ENCODE measurements around the gene SPRR4. TPM values are rescaled to one million over a fixed set of nuclear protein-coding genes. Genes with fewer than 3 reads are reported as not detected.

The SPRR4 gene
- total RNA-seq, 4 donors from 2014 or later: not detected

DNA sequence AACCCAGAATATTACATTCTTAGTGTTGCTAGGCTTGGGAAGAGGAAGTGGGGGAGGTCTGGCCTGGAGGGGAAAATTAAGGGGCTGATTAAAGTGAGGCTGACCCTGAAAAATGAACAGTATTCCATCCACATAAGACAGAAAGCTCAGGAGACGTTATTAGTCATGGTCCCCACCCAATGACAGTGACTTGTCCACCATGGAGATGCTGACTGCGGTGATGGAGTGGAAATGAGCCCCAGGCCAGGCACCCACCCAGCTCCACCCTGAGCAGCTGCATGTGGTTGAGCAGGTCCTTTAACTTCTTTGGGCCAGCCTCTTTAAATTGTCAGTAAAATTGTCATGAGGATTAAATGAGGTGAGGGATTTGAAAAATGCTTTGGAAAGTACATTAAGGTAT is 1.4 kb upstream of the SPRR4 start:
- TF ChIP-seq EP300 (IDR thresholded peaks at IDR 0.05; ENCODE audit: low read depth): no peak
- TF ChIP-seq POLR2A (IDR thresholded peaks at IDR 0.05): no peak
- TF ChIP-seq, protein P1, sequence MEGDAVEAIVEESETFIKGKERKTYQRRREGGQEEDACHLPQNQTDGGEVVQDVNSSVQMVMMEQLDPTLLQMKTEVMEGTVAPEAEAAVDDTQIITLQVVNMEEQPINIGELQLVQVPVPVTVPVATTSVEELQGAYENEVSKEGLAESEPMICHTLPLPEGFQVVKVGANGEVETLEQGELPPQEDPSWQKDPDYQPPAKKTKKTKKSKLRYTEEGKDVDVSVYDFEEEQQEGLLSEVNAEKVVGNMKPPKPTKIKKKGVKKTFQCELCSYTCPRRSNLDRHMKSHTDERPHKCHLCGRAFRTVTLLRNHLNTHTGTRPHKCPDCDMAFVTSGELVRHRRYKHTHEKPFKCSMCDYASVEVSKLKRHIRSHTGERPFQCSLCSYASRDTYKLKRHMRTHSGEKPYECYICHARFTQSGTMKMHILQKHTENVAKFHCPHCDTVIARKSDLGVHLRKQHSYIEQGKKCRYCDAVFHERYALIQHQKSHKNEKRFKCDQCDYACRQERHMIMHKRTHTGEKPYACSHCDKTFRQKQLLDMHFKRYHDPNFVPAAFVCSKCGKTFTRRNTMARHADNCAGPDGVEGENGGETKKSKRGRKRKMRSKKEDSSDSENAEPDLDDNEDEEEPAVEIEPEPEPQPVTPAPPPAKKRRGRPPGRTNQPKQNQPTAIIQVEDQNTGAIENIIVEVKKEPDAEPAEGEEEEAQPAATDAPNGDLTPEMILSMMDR (IDR thresholded peaks at IDR 0.05): no peak
- TF ChIP-seq POLR2AphosphoS5 (IDR thresholded peaks at IDR 0.05): no peak
- Histone ChIP-seq H3K36me3 (no peaks in the 10 kb centered on the region), H3K27ac (no peak overlapping the region), H3K4me1 (no peaks in the 10 kb centered on the region), H3K27me3 (no peaks in the 10 kb centered on the region), H3K4me3 (no peak overlapping the region), H3K9me3 (no peaks in the 10 kb centered on the region)
- WGBS, 2 donors (ENCODE audit: low coverage in 1 of 2): 40 to 76% methylated on average over 1 to 2 of the region's 2 CpGs
- no peak for DNase-seq
- in situ Hi-C loops (cut with MboI; ENCODE audit: low pct_ligation_motif_present in 1 of 4, low pct_unique_long_range_greater_than_20kb in 1 of 4, low sequenced_read_pairs in 3 of 4) (no loop called here), intact Hi-C loops (cut with DNase I; ENCODE audit: low total_unique reads) (no loop called here)

DNA sequence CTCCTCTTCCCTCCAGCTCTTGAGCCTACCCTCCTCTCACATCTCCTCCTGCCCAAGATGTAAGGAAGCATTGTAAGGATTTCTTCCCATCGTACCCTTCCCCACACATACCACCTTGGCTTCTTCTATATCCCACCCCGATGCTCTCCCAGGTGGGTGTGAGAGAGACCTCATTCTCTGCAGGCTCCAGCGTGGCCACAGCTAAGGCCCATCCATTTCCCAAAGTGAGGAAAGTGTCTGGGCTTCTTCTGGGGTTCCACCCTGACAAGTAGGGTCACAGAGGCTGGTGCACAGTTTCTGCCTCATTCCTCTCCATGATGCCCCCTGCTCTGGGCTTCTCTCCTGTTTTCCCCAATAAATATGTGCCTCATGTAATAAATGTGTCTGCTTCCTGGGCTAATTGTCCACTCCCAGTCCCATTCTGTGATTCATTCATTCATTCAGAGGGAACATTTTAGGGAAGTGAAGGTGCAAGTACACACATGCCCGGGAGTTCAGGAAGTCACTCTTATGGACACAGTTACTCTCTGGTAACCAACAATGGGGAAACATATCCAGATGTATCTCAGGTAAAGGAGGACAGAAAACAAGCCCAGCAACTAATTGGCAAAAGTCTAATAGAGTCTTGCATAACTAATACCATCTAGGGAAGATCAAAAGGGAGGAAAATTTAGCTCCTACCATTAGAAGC is 1.9 kb downstream of the SPRR4 start:
- no peak overlapping the region for H3K27ac ChIP-seq
- intact Hi-C loops (cut with DNase I; ENCODE audit: low total_unique reads) (no loop called here), in situ Hi-C loops (cut with MboI; ENCODE audit: low pct_ligation_motif_present in 1 of 4, low pct_unique_long_range_greater_than_20kb in 1 of 4, low sequenced_read_pairs in 3 of 4) (no loop called here)
- no peaks in the 10 kb centered on the region for H3K36me3 ChIP-seq
- DNase-seq: no peak
- no peaks in the 10 kb centered on the region for H3K9me3 ChIP-seq
- no peaks in the 10 kb centered on the region for H3K27me3 ChIP-seq
- TF ChIP-seq POLR2AphosphoS5 (IDR thresholded peaks at IDR 0.05) (no peak), EP300 (IDR thresholded peaks at IDR 0.05; ENCODE audit: low read depth) (no peak), POLR2A (IDR thresholded peaks at IDR 0.05) (no peak)
- TF ChIP-seq, protein P1 (IDR thresholded peaks at IDR 0.05): no peak
- 70 to 80% methylated on average over 1 to 4 of the region's 4 CpGs for WGBS, 2 donors (ENCODE audit: low coverage in 1 of 2)
- H3K4me1 ChIP-seq: no peaks in the 10 kb centered on the region
- no peak overlapping the region for H3K4me3 ChIP-seq

DNA sequence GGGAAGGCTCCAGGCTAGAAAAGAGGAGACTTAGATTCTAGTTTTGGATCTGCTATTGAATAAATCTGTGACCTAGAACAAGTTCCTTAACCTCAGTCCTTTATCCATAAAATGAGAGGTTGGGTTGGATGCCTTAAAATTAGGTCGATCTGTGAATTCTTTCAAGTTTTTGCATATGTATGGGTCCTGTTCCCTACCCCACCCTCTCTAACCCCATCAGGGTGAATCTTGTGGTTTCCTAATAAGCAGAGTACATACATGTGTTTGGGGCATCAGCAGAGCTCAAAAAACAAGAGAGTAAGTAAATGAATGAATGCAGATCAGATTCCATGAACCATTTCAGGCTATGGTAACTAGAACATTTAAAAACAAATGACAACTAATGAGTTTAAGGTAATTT is 6.2 kb downstream of the SPRR4 start:
- TF ChIP-seq, protein P1 (IDR thresholded peaks at IDR 0.05): no peak
- no peak for TF ChIP-seq POLR2A (IDR thresholded peaks at IDR 0.05)
- no peak for TF ChIP-seq POLR2AphosphoS5 (IDR thresholded peaks at IDR 0.05)
- Histone ChIP-seq H3K27ac (no peak overlapping the region), H3K36me3 (no peaks in the 10 kb centered on the region), H3K4me3 (no peak overlapping the region), H3K4me1 (no peaks in the 10 kb centered on the region), H3K27me3 (no peaks in the 10 kb centered on the region), H3K9me3 (no peaks in the 10 kb centered on the region)
- no peak for DNase-seq
- WGBS, 2 donors (ENCODE audit: low coverage in 1 of 2): 64 to 72% methylated on average over 1 of the region's 1 CpG
- intact Hi-C loops (cut with DNase I; ENCODE audit: low total_unique reads) (no loop called here), in situ Hi-C loops (cut with MboI; ENCODE audit: low pct_ligation_motif_present in 1 of 4, low pct_unique_long_range_greater_than_20kb in 1 of 4, low sequenced_read_pairs in 3 of 4) (no loop called here)

DNA sequence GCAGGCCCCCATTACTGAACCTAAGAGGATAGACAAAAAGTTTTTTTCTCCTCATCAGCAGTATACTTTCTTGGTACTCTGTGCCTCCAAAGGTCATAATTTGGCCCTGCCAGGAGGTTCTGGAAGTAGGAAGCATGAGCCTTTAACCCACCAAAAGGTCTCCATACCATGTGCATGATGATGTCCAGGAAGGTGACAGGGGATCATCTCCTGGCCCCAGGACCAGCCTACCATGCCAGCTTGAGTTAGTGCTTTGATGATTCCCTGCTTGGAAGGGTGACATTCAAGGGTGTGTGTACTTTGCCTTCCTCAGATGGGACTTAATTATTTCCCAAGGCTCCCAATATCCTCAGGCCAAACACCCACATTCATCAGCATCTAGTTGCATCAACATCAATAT is 7.2 kb downstream of the SPRR4 start:
- Histone ChIP-seq H3K27me3 (no peaks in the 10 kb centered on the region), H3K9me3 (no peaks in the 10 kb centered on the region), H3K4me3 (no peak overlapping the region), H3K4me1 (no peaks in the 10 kb centered on the region), H3K27ac (no peak overlapping the region), H3K36me3 (no peaks in the 10 kb centered on the region)
- TF ChIP-seq EP300 (IDR thresholded peaks at IDR 0.05; ENCODE audit: low read depth): no peak
- no peak for TF ChIP-seq POLR2AphosphoS5 (IDR thresholded peaks at IDR 0.05)
- TF ChIP-seq POLR2A (IDR thresholded peaks at IDR 0.05): no peak
- TF ChIP-seq, protein P1 (IDR thresholded peaks at IDR 0.05): no peak
- DNase-seq: no peak
- intact Hi-C loops (cut with DNase I; ENCODE audit: low total_unique reads) (no loop called here), in situ Hi-C loops (cut with MboI; ENCODE audit: low pct_ligation_motif_present in 1 of 4, low pct_unique_long_range_greater_than_20kb in 1 of 4, low sequenced_read_pairs in 3 of 4) (no loop called here)

Data from transverse colon (tissue), 4 donors.